ENCODE results near the gene ZFYVE21.

The ZFYVE21 gene

GRCh38 chr14:103716899-103717411 is 1.3 kb downstream of the ZFYVE21 start:
- ChIA-PET CTCF (interaction anchor here (1.3 kb wide), 1 partner anchor 92 kb away, joined by 3 read pairs; no protein-coding TSS in a partner anchor), POLR2A (no interaction called here)
- no peak for DNase-seq (ENCODE audit: low read depth, low spot score)
- TF ChIP-seq CTCF (IDR thresholded peaks at IDR 0.05; ENCODE audit: insufficient read depth, low read length, missing control alignments), result no peak
- peak overlapping the region; percentile 64 for H3K4me3 ChIP-seq (ENCODE audit: low read depth, low read length)

DNA sequence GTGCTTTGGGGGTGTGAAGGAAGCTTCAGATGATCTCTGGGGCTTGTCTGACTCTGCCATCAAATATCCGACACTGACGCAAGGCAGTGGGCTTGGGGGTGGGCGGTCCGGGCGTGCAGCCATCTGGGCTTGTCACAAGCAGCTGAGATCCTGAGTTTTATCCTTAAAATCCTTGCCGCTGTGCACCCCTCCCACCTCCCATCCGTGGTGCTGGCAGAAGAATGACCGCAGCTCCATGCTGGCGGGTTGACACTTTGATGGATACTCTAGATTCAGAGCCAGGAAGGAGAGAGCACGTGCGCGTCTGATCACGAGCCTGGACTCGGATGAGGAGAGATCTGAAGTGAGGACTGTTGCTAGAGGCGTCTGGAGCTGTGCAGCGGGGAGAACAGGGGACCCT is 3.0 kb downstream of the ZFYVE21 start:
- no peak overlapping the region for H3K4me3 ChIP-seq (ENCODE audit: low read depth, low read length)
- DNase-seq (ENCODE audit: low read depth, low spot score), result no peak
- TF ChIP-seq CTCF (IDR thresholded peaks at IDR 0.05; ENCODE audit: insufficient read depth, low read length, missing control alignments), result no peak
- ChIA-PET CTCF (interaction anchor here (0.9 kb wide), 2 partner anchors 105 to 202 kb away, joined by 3 to 4 read pairs; no protein-coding TSS in a partner anchor), POLR2A (interaction anchor here (1.1 kb wide), 1 partner anchor 14 kb away, joined by 3 read pairs; no protein-coding TSS in a partner anchor)

GRCh38 chr14:103719751-103720150 is 4.1 kb downstream of the ZFYVE21 start:
- ChIA-PET POLR2A (interaction anchor here (1.1 kb wide), 1 partner anchor 13 kb away, joined by 3 read pairs; no protein-coding TSS in a partner anchor), CTCF (no interaction called here)
- DNase-seq (ENCODE audit: low read depth, low spot score), result no peak
- H3K4me3 ChIP-seq (ENCODE audit: low read depth, low read length), result no peak overlapping the region
- TF ChIP-seq CTCF (IDR thresholded peaks at IDR 0.05; ENCODE audit: insufficient read depth, low read length, missing control alignments), result no peak

GRCh38 chr14:103721334-103722120 is 5.9 kb downstream of the ZFYVE21 start:
- CTCF ChIA-PET, result interaction anchor here (0.8 to 1.3 kb wide), 2 partner anchors 12 to 87 kb away, joined by 4 to 6 read pairs; no protein-coding TSS in a partner anchor
- TF ChIP-seq CTCF (IDR thresholded peaks at IDR 0.05; ENCODE audit: insufficient read depth, low read length, missing control alignments), result no peak
- H3K4me3 ChIP-seq (ENCODE audit: low read depth, low read length), result no peak overlapping the region
- POLR2A ChIA-PET, result no interaction called here
- DNase-seq (ENCODE audit: low read depth, low spot score), result no peak

DNA sequence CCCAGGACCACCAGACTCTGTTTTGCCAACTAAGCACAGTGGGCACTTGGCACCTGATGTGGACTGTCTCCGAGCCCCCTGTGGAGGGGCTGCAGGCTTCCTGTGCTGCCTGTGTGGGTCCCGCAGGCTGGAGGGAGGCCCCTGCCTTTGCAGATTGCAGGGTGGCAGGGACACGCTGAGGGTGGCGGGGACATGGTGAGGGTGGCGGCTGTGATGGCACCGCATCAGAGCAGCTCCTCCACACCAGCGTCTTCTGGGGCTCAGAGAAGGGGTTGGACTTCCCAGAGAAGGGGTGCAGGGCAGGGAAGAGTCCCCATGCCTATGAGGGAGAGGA is 8.1 kb downstream of the ZFYVE21 start:
- POLR2A ChIA-PET, result interaction anchor here (0.5 to 0.7 kb wide), 2 partner anchors 9 to 13 kb away, joined by 3 read pairs; no protein-coding TSS in a partner anchor
- no peak for TF ChIP-seq CTCF (IDR thresholded peaks at IDR 0.05; ENCODE audit: insufficient read depth, low read length, missing control alignments)
- CTCF ChIA-PET, result no interaction called here
- no peak overlapping the region for H3K4me3 ChIP-seq (ENCODE audit: low read depth, low read length)
- DNase-seq (ENCODE audit: low read depth, low spot score), result no peak

DNA sequence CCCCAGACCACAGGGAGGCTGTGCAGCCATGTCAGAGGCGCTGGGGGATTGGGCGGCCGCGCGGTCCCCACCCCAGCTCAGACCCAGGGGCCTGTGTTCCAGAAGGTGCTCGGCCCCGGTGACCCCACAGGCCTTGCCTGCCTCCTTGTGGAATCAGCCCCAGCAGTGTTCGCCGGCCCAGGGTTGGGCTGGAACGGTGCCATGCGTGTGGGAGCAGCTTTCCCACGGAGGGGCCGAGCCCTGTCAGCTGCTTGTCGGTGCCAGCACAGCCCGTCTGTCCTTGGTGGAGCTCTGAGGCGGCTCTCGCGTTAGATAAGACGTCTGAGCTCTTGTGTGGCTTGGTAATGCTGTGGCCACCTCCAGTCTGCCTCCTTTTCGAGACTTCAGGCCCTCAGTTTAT is 8.5 kb downstream of the ZFYVE21 start:
- no peak overlapping the region for H3K4me3 ChIP-seq (ENCODE audit: low read depth, low read length)
- DNase-seq (ENCODE audit: low read depth, low spot score), result no peak
- ChIA-PET CTCF (interaction anchor here (0.8 to 1.2 kb wide), 2 partner anchors 19 to 110 kb away, joined by 3 to 4 read pairs; no protein-coding TSS in a partner anchor), POLR2A (interaction anchor here (0.5 to 1.1 kb wide), 3 partner anchors 9 to 13 kb away, joined by 3 read pairs; partner anchors contain the start of genes XRCC3 and ZFYVE21)
- TF ChIP-seq CTCF (IDR thresholded peaks at IDR 0.05; ENCODE audit: insufficient read depth, low read length, missing control alignments), result no peak

Data from AG04449 (cell line).